ENCODE data around the gene ADCY2. TPM values are rescaled to one million over a fixed set of nuclear protein-coding genes. Genes with fewer than 3 reads are reported as not detected.

Gene ADCY2
- total RNA-seq, 1 experiment from 2014 or later: 31.3 TPM

GRCh38 chr5:7849681-7850394 lies 453.9 kb downstream of the ADCY2 start:
- Histone ChIP-seq H2BK120ac (ENCODE audit: low read depth, low read length, poor library complexity, severe bottlenecking) (no peak overlapping the region), H3K23ac (ENCODE audit: insufficient read length, low read depth, low read length) (no peak overlapping the region), H2BK20ac (ENCODE audit: low read depth, low read length, poor library complexity, severe bottlenecking) (no peak overlapping the region), H3K4me2 (ENCODE audit: insufficient read depth, insufficient read length, low read length) (peak overlapping the region; percentile 70), H2BK5ac (ENCODE audit: insufficient read length, low read length) (no peak overlapping the region), H3K9me3 (ENCODE audit: control insufficient read depth, low read depth, low read length) (no peaks in the 10 kb centered on the region), H3K4ac (ENCODE audit: low read depth, low read length) (no peak overlapping the region), H4K8ac (replicated peaks; ENCODE audit: insufficient read length, low read depth, low read length) (no peak overlapping the region), H2BK15ac (ENCODE audit: low read depth, low read length) (no peak overlapping the region), H4K20me1 (ENCODE audit: control insufficient read depth, insufficient read depth, insufficient read length) (no peaks in the 10 kb centered on the region), H3K14ac (ENCODE audit: insufficient read depth, low read length) (0 out of 2 replicates have a peak overlapping the region, but pooled peaks have one; percentile 1), H3T11ph (ENCODE audit: low read length) (no peak overlapping the region), H4K91ac (ENCODE audit: insufficient read length, low read depth, low read length) (no peak overlapping the region), H3K27ac (ENCODE audit: insufficient read length, low read depth, low read length) (no peak overlapping the region), H2BK12ac (ENCODE audit: insufficient read length, low read depth, low read length) (no peak overlapping the region), H3K79me2 (ENCODE audit: insufficient read depth, low read length) (no peaks in the 10 kb centered on the region), H3K79me1 (ENCODE audit: insufficient read depth, low read depth, low read length, poor library complexity, severe bottlenecking) (no peaks in the 10 kb centered on the region), H4K5ac (ENCODE audit: insufficient read length, low read depth, low read length) (no peak overlapping the region), H3K27me3 (ENCODE audit: insufficient read depth, low read length) (peaks cover 4% of the 10 kb centered on the region), H3K23me2 (ENCODE audit: insufficient read length, low read depth, low read length, poor library complexity, severe bottlenecking) (peaks cover 13% of the 10 kb centered on the region), H3K9ac (ENCODE audit: extremely low read depth, insufficient read length, low read length) (no peak overlapping the region), H3K18ac (ENCODE audit: insufficient read length, low read depth, low read length) (no peak overlapping the region), H3K4me1 (ENCODE audit: insufficient read depth, low read length) (no peaks in the 10 kb centered on the region), H2AFZ (ENCODE audit: low read length) (no peak overlapping the region), H3K56ac (ENCODE audit: insufficient read length, low read depth, low read length) (no peak overlapping the region), H2AK5ac (ENCODE audit: insufficient read length, low read length) (no peak overlapping the region)
- peak; percentile 49; the same call in 2 of the 3 replicates for TF ChIP-seq CTCF (conservative IDR thresholded peaks at IDR 0.05)
- peaks cover 35% of the 10 kb centered on the region for H3K27me3 Mint-ChIP-seq (ENCODE audit: low read depth)
- H3K4me1 Mint-ChIP-seq: peaks cover 10 to 12% of the 10 kb centered on the region in 2 experiments
- no peak for DNase-seq
- H3K36me3 Mint-ChIP-seq (ENCODE audit: insufficient read depth in 1 of 3, low read depth in 3 of 3): peaks cover 0 to 15% (median 4%) of the 10 kb centered on the region in 3 experiments; a peak in 3 of 7 replicates
- peak overlapping the region; percentile 81 to 95 for H3K4me3 Mint-ChIP-seq
- peak overlapping the region in 1 of 3 experiments; percentile 53; a peak in 1 of 7 replicates for H3K27ac Mint-ChIP-seq
- H3K9me3 Mint-ChIP-seq: peaks cover 2 to 7% of the 10 kb centered on the region in 2 experiments; a peak in 3 of 5 replicates
- WGBS (ENCODE audit: extremely low coverage, insufficient read length, low lambda C conversion rate): no CpG with 5 or more reads among the region's 44 CpGs

Data from H9 (cell line).